Measurements from ENCODE around the gene CCR5AS.

The CCR5AS gene

GRCh38 chr3:46354478-46354877, 52.4 kb downstream of the CCR5AS start:
- Histone ChIP-seq H2BK15ac (ENCODE audit: low read depth, low read length) (no peak overlapping the region), H3K27ac (ENCODE audit: insufficient read length, low read depth, low read length) (no peak overlapping the region), H2AK5ac (ENCODE audit: insufficient read length, low read length) (no peak overlapping the region), H3K23ac (ENCODE audit: insufficient read length, low read depth, low read length) (no peak overlapping the region), H2AFZ (ENCODE audit: low read length) (no peak overlapping the region), H3K4me1 (ENCODE audit: insufficient read depth, low read length) (0 out of 2 replicates have a peak, but pooled peaks cover 2% of the 10 kb centered on the region), H3K79me1 (ENCODE audit: insufficient read depth, low read depth, low read length, poor library complexity, severe bottlenecking) (no peaks in the 10 kb centered on the region), H4K20me1 (ENCODE audit: control insufficient read depth, insufficient read depth, insufficient read length) (no peaks in the 10 kb centered on the region), H3T11ph (ENCODE audit: low read length) (no peak overlapping the region), H3K18ac (ENCODE audit: insufficient read length, low read depth, low read length) (no peak overlapping the region), H3K27me3 (ENCODE audit: insufficient read depth, low read length) (no peaks in the 10 kb centered on the region; the same call in 1 of the 2 replicates), H2BK12ac (ENCODE audit: insufficient read length, low read depth, low read length) (no peak overlapping the region), H3K9ac (ENCODE audit: extremely low read depth, insufficient read length, low read length) (no peak overlapping the region), H2BK20ac (ENCODE audit: low read depth, low read length, poor library complexity, severe bottlenecking) (no peak overlapping the region), H4K8ac (replicated peaks; ENCODE audit: insufficient read length, low read depth, low read length) (no peak overlapping the region), H2BK120ac (ENCODE audit: low read depth, low read length, poor library complexity, severe bottlenecking) (no peak overlapping the region), H3K9me3 (ENCODE audit: control insufficient read depth, low read depth, low read length) (no peaks in the 10 kb centered on the region), H3K4ac (ENCODE audit: low read depth, low read length) (no peak overlapping the region), H3K23me2 (ENCODE audit: insufficient read length, low read depth, low read length, poor library complexity, severe bottlenecking) (no peaks in the 10 kb centered on the region), H3K79me2 (ENCODE audit: insufficient read depth, low read length) (no peaks in the 10 kb centered on the region), H3K14ac (ENCODE audit: insufficient read depth, low read length) (no peak overlapping the region), H2BK5ac (ENCODE audit: insufficient read length, low read length) (no peak overlapping the region), H4K91ac (ENCODE audit: insufficient read length, low read depth, low read length) (no peak overlapping the region), H3K4me2 (ENCODE audit: insufficient read depth, insufficient read length, low read length) (no peak overlapping the region), H3K56ac (ENCODE audit: insufficient read length, low read depth, low read length) (no peak overlapping the region), H4K5ac (ENCODE audit: insufficient read length, low read depth, low read length) (no peak overlapping the region)
- TF ChIP-seq CTCF (conservative IDR thresholded peaks at IDR 0.05) = no peak
- Mint-ChIP-seq H3K9me3 (no peaks in the 10 kb centered on the region), H3K4me1 (peaks cover 7 to 10% of the 10 kb centered on the region in 2 experiments), H3K4me3 (no peak overlapping the region), H3K27me3 (ENCODE audit: low read depth) (peaks cover 25% of the 10 kb centered on the region), H3K27ac (no peak overlapping the region), H3K36me3 (ENCODE audit: insufficient read depth in 1 of 3, low read depth in 3 of 3) (no peaks in the 10 kb centered on the region)
- no peak for DNase-seq
- no CpG with 5 or more reads among the region's 1 CpG for WGBS (ENCODE audit: extremely low coverage, insufficient read length, low lambda C conversion rate)
